Cardiac muscle cell (in vitro differentiated cells and primary cell): ENCODE results near the gene ROR2. TPM values are rescaled to one million over a fixed set of nuclear protein-coding genes. Genes with fewer than 3 reads are reported as not detected.

Experiments used
- DNase-seq, 2 donors: peaks; one replicate each; pipeline versions ENCODE4 v3.0.0 to v3.0.0-alpha.2; 2010 to 2017; ENCODE audit warnings: low read depth in 1 of 2, low spot score in 1 of 2
- H3K27ac ChIP-seq: fragments of 200-600 bp; sonication (generic); 2 replicates; pipeline ENCODE4 v1.5.1; 2016
- H3K27me3 ChIP-seq: fragments of 200-600 bp; sonication (generic); 2 replicates; pipeline ENCODE4 v1.6.0; 2016; ENCODE audit warnings: control low read depth
- H3K36me3 ChIP-seq: fragments of 200-600 bp; sonication (generic); 2 replicates; pipeline ENCODE4 v1.5.1; 2016; ENCODE audit warnings: control low read depth
- H3K4me1 ChIP-seq: fragments of 200-600 bp; sonication (generic); 2 replicates; pipeline ENCODE4 v1.8.1; 2017; ENCODE audit warnings: low read depth, mild to moderate bottlenecking, mixed run types
- H3K4me3 ChIP-seq: fragments of 200-600 bp; sonication (generic); 2 replicates; pipeline ENCODE4 v1.5.1; 2016; ENCODE audit warnings: mild to moderate bottlenecking
- H3K9me3 ChIP-seq: fragments of 200-600 bp; sonication (generic); 2 replicates; pipeline ENCODE4 v1.5.1; 2017; ENCODE audit warnings: low read depth, mild to moderate bottlenecking, control low read depth
- polyA plus RNA-seq: library from polyadenylated mRNA; unstranded; fragments of >200 nt; fragmentation: Nextera tagmentation; extraction: Ambion mirVana; gene quantifications from 2 replicates; pipeline ENCODE4 v1.2.1, GENCODE V29; 2016
- total RNA-seq: library from RNA; depleted of rRNA; stranded (reverse); fragments of >200 nt; gene quantifications from 2 replicates; pipeline ENCODE4 v1.2.3, GENCODE V29; 2016
- TF ChIP-seq, protein P1 (sequence below): IDR thresholded peaks from 2 replicates; pipeline ENCODE4 v1.5.1; 2012; ENCODE audit warnings: low read depth, mild to moderate bottlenecking, low read length

ROR2 gene
- total and polyA plus RNA-seq, 2 experiments from 2014 or later: 21.5 to 38.6 TPM

DNA sequence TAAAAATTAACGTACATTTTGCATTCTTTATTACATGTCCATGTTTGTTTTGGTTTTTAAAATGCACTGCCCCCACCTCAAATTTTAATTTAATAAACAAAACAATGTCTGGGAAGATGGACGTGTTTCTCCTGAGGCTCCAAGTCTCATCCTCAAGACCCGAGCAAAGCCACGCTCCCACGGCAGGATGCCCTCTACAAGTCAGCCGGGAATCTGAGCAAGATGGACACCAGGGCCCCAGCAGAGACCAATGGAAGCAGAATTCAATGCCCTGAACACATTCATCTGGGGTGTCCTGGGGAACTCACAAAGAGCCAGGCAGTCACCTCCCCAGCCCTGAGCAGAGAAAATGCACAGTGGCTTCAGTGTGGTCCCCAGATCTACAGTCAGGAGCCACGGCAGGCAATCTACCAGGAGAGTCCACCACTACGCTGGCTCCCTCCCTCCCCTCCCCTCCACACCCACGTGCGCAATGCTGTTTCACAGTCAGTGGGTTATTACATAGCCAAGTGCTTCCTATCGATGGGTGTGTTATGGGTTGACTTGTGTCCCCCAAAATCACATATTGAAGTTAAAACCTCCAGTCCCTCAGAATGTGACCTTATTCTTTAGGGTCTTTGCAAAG, 129.8 kb downstream of the ROR2 start:
- H3K27ac ChIP-seq: no peak overlapping the region
- H3K4me3 ChIP-seq: no peak overlapping the region
- H3K9me3 ChIP-seq: no peaks in the 10 kb centered on the region
- no peaks in the 10 kb centered on the region for H3K36me3 ChIP-seq
- DNase-seq: no peak
- H3K4me1 ChIP-seq: peaks cover 13% of the 10 kb centered on the region
- TF ChIP-seq, protein P1, sequence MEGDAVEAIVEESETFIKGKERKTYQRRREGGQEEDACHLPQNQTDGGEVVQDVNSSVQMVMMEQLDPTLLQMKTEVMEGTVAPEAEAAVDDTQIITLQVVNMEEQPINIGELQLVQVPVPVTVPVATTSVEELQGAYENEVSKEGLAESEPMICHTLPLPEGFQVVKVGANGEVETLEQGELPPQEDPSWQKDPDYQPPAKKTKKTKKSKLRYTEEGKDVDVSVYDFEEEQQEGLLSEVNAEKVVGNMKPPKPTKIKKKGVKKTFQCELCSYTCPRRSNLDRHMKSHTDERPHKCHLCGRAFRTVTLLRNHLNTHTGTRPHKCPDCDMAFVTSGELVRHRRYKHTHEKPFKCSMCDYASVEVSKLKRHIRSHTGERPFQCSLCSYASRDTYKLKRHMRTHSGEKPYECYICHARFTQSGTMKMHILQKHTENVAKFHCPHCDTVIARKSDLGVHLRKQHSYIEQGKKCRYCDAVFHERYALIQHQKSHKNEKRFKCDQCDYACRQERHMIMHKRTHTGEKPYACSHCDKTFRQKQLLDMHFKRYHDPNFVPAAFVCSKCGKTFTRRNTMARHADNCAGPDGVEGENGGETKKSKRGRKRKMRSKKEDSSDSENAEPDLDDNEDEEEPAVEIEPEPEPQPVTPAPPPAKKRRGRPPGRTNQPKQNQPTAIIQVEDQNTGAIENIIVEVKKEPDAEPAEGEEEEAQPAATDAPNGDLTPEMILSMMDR: no peak
- no peaks in the 10 kb centered on the region for H3K27me3 ChIP-seq

DNA sequence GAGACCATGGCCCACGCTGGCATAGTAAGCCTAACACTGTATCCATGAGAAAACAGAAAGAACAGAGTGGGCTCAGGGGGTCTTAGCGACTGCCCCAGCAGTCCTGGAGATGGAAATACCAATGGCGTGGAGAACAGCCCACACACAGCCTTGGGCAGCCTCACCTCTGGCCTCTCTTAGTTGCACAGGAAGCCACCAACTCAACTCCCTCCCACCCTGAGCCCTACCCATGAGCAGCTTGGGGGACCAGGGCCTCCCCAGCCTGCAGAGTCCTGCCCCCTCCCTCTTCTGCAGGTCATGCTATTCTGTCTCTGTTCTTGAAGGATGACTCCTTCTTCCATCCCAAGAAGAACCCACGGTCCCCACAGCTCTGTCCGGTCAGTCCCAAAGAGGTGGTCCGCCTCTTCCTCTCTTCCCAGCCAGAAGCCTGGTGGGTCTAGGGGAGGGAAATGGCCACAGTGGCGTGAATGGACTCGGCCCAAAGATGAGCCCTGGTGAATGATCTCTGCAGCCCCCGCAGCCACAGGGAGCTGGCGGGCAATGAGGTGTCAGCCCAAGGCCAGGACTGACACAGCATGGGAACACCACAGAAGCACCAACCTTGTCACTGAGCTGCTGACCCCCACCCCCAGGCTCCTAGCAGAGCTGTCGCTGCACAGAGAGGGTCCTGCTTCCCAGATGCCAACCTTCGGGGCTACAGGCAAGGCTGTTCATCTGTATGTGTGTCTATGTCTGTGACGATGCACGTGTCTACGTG, 131.2 kb downstream of the ROR2 start:
- Histone ChIP-seq H3K4me3 (no peak overlapping the region), H3K4me1 (peaks cover 21% of the 10 kb centered on the region), H3K27me3 (no peaks in the 10 kb centered on the region), H3K27ac (no peak overlapping the region), H3K9me3 (no peaks in the 10 kb centered on the region), H3K36me3 (no peaks in the 10 kb centered on the region)
- TF ChIP-seq, protein P1: no peak
- DNase-seq: no peak

DNA sequence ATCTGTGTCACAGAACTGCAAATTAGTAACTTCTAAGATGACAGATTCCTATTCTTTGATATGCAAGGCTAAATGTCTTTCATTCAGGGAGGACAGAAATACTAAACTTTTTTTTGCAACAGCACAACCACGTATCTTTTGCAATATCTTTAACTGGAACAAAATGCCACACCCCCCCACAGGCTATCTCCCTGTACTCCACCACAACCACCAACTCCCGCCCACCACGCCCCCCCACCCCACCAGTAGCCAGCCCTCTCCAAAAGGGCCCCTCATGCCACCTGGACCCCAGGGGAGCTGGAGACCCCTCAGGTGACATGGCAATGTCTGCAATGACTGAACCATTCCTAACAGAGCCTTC, 131.8 kb downstream of the ROR2 start:
- Histone ChIP-seq H3K36me3 (no peaks in the 10 kb centered on the region), H3K27me3 (no peaks in the 10 kb centered on the region), H3K27ac (no peak overlapping the region), H3K9me3 (no peaks in the 10 kb centered on the region), H3K4me3 (no peak overlapping the region), H3K4me1 (peaks cover 22% of the 10 kb centered on the region)
- DNase-seq: no peak
- TF ChIP-seq, protein P1: no peak

DNA sequence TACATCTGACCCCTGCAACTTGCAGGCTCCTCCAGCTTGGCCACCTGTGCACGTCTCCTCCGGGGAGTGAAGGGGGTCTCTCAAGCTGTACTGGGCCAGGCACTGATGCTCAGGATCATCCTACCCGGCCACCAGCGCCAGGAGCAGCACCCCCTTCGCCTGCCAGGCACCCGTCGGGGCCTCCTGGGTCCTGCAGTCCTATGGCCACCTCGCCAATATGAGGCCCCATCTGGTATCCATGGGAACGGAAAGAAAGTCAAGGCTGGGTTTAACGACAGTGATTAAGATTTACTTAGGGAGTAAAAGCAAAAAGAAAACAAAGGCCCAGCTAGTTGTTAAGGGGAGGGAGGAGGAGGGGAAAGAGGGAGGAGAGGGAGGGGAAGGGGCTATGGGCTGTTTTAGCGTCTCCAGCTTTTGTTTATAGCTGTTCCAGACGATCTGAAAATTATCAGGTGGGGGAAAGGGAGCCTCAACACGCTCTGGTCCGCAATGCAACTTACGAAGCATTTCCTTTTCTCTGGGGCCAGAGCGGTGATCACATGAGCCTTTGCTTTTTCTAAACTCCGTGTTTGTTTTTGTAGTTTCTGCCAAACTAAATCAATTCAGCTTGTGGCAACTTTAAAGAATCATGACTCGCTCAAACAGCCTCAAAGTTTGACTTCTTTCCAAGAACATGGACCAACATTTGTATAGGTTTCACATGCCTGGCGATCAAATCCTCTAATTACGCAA, 132.4 kb downstream of the ROR2 start:
- no peak overlapping the region for H3K27ac ChIP-seq
- TF ChIP-seq, protein P1: no peak
- peak in 1 of 2 donors; percentile 87 for DNase-seq

DNA sequence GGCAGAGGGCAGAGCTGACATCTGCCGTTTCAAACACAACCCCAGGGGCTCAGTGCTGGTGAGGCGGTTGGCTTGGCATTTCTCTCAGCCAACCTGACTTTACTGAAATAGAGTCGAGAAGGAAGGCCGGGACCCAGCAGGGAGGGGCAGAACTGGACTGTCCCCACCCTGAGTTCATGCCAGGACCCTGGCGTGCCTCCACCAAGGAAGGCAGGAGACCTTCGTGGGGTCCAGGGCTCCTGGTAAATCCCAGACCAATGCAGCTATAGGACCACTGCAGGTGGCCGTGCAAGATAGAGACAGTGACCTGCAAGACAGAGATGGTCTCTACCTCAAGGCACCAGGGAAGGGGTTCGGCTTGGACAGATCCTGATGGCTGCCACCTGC, 132.9 kb downstream of the ROR2 start:
- no peaks in the 10 kb centered on the region for H3K9me3 ChIP-seq
- peaks cover 23% of the 10 kb centered on the region for H3K4me1 ChIP-seq
- H3K27me3 ChIP-seq: no peaks in the 10 kb centered on the region
- no peak for DNase-seq
- no peaks in the 10 kb centered on the region for H3K36me3 ChIP-seq
- no peak overlapping the region for H3K4me3 ChIP-seq
- TF ChIP-seq, protein P1: no peak
- H3K27ac ChIP-seq: no peak overlapping the region

More for the DNA sequence above, 132.4 kb downstream of the ROR2 start:
- Histone ChIP-seq H3K4me3 (no peak overlapping the region), H3K4me1 (peaks cover 22% of the 10 kb centered on the region), H3K36me3 (no peaks in the 10 kb centered on the region), H3K9me3 (no peaks in the 10 kb centered on the region), H3K27me3 (no peaks in the 10 kb centered on the region)
